HG03095 (cell line): ENCODE data around the gene DHFR2.
"Not testable (repeated sequence)": the region's sequence is repeated elsewhere in the genome, so short reads cannot be mapped to it uniquely, and the experiment has no call there.

Source experiments
- ATAC-seq: cut with Tn5 transposase; IDR thresholded peaks from one replicate; pipeline ENCODE4 v1.9.1; 2021; ENCODE audit warnings: moderate library complexity; ENCODE audit not compliant: unreplicated experiment

DHFR2 gene

DNA sequence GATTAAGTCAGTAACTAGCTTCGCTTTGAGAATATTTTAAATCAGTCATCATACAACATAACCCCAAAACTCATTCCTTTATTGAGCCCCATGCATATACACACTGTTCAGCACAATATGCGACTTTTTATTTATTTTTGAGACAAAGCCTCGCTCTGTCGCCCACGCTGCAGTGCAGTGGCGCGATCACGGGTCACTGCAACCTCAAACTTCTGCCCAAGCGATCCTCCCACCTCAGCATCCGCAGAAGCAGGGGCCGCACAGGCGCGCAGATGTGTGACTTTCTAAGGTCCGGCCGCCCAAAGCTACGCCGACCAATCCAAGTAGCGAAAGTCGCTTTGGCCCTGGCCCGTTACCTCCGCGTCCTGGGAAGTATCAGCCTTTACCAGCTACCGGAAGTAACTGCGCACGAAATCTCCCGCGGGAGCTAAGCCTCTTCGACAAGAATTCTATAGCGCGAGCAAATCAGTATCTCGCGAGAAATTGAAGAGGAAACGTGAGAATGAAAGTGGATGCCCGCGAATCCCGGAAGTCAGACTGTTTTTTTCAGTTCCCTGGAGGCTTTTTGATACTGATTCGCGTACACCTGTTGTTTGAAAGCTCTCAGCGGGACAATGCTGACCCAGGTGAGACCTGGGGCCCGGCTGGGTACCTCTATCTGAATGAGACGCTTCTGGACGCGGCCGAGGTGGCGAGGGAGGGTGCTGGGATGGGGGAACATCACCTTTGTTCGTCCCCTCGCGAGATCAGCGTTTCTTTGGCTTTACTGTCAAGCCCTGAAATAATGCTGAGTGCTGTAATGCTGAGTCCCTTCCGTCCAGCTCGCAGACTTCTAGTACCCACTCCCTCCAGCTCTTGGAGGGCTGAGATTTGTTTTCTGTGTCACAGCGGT, at the start of gene DHFR2, which contains the start of gene NSUN3:
Gene DHFR2, minus strand, starts transcription at position 404 of the 892 bp plus-strand sequence. CDS start 1,405 bp downstream, outside the sequence.
Gene NSUN3, plus strand, starts transcription at position 549 of the 892 bp plus-strand sequence. Its CDS starts 66 bp downstream, at position 615.
- peak; percentile 93 for ATAC-seq

DNA sequence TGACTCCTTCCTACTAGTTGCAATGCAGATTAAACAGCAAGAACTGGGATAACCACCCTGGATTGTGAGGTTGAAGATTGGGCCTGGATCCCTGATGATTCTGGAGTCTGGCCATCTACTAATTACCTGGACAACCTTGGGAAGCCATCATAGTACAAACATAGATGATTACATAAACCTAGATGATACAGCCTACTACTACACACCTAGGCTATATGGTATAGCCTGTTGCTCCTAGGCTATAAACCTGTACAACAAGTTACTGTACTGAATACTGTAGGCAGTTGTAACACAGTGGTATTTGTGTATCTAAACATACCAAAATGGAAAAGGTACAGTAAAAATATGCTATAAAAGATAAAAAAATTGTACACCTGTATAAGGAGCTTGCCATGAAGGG, 48.1 kb upstream of the DHFR2 start:
- ATAC-seq: no peak

DNA sequence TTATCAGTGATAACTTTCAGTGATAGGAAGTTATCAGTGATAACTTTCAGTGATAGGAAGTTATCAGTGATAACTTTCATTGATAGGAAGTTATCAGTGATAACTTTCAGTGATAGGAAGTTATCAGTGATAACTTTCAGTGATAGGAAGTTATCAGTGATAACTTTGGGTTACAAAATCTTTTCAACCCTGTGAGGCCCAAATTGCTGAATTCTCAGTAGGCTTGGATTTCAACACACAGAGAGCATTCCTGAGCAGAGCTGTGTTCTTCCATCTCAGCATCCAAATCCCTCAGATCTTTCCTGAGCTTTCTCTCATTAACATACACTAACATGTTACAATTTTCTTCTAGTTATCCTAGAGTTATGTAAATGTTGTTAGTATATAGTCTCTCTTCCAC, 47.5 kb upstream of the DHFR2 start:
- ATAC-seq: not testable (repeated sequence)

DNA sequence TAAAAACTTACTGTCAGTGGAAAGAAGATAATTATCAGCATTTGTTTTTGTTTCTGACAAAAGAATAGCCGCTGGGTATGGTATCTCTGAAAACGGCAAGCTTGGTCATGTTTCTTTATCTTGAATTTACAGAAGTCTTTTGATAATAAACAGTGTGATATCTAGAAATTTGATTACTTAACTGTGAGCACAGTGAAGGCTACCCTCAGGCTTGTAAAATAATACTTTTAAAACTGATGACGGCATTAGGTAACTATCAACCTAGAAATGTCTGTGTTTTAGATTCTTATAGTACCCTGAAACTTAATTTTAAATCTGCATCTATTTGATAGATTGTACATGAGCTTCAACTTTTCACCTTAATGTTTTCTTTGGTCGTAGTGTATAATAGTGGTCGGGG, 43.6 kb upstream of the DHFR2 start:
- no peak for ATAC-seq

DNA sequence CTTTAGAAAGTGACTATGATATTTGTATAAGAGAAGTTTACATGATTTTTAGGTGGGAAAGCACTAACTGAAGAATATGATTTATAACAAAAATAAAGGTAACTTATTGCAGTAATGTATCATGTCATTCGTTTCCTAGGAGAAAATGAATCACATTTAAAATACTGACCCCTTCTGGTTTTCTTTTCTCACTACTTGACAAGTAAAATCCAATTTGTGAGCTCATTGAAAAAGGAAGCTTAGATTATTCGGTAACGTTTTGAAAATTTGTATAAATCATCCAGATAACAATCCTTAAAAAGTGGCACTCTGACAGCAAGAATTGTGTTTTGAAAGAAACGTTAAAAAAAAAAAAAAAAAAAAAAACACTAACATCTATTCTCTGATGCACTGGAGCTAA, 39.1 kb upstream of the DHFR2 start:
- no peak for ATAC-seq

DNA sequence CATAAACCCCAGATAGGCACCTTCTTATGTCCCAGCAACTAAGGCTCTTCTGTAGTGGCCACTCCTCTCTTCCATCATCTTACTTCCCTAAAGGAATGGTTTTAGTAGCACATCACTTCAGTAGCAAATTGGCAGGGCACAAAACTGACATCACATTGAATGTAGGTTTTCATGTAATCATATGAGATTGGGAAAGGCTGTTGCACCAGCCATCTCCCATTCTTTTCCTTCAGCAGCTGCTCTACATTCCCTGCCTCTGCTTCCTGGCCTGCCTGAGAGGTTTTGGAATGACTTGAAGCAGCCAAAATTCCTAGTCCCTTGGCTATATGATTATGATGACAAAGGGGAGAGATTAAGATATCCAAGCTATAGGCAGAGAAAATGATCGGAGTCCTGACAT, 36.6 kb upstream of the DHFR2 start:
- no peak for ATAC-seq

DNA sequence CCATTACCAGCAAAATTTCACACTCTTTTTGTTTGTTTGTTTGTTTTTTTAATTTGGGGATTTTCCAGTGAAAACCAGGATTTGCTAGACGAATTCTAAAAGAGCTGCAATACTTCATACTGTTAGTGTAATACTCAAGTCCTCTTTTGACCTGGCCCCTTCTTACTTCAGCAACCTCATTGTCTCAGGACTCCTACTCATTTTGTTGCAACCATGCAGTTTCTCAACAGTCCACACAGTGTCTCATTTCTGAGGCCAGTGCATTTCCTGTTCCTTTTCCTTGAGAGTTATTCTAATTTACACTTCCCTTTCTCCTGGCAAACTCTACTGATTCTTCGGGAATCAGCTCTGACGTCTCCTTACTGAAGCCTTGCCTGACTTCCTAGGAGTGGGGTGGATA, 35.7 kb upstream of the DHFR2 start:
- no peak for ATAC-seq

DNA sequence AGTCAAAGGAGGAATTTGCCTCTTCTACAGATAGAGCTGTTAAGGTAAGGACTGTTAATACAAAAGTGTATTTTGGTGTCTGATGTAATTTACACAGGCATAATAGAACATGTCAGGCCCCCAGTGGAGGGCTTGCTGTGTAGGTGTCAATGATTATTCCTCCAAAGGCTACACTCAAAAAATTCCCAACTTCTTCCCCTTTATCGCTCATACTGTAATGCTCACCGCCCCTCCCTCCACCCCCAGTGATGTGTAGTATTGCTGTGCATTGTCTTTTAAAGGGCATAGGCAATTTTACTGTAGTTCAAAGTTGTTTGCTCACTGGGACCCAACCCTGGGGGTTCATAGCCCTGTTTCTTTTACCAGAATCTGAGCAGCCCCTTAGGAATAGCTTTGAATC, 32.4 kb upstream of the DHFR2 start:
- ATAC-seq: no peak

DNA sequence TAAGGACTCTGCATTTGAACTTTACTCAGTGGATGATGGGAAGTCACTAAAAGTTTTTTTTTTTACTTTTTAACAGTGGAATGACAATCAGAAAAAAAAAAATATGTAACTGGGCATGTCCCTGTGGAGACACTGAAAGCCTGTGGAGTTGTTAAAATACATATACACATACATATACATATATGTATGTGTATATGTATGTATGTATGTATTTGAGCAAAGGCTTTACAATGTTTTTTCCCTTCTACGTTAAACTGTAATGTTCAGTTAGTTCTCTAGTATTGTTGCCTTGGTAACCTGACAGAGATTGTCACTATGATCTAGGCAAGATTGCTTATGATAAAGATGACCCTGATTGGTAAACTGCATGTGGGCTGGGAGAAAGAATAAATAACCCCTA, 30.4 kb upstream of the DHFR2 start:
- ATAC-seq: no peak

DNA sequence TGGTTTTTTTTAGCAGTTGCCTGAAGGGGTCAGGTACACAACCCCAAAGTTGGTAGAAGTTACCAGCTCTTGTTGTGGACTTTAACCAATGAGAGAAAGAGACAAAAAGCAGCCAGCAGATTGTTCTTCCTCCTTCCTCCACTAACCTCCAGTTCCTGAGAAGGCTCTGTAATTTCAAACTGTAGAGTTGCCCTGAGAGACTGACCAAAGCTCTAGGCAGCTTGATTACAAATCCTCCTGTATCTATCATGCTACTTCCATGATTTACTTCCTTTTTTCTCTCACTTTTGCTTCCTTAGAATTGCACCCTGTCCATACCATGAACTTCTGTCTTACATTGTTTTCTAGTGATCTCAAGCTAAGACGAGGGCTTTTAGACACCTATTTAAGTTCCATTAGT, 29.4 kb upstream of the DHFR2 start:
- no peak for ATAC-seq

DNA sequence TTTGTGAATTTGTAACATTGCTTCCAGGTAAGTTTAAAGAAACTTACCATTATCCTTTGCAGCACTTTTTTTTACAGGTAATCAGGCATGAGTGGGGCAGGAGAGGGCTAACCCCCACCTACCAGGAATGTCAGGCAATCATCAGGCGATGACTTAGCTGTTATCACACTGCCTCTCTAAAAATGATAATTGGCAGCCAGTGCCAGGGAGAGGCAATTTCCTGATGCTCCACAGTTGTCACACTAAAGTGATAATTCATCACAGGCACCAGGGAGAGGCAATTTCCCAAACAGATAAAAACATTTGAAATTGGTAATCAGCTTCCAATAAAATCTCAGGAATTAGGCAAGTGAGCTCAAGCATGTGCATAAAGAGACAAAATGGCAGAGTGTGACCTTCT, 26.4 kb upstream of the DHFR2 start:
- no peak for ATAC-seq

DNA sequence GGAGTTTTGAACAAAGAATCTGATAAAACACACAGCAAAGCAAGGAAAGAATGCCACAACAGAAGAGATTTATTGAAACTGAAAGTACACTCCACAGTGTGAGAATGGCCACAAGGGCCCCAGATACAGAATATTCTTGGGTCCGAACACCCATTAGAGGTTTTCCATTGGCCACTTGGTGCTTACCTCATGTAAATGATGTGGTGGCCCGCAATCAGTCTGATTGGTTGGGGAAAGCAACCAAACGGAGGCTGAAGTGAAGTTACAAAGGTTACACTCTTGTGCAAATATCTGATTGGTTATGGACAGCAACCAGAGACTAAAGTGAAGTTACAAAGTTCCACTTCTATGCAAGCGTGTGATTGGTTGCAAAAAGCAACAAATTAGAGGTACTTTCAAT, 20.5 kb upstream of the DHFR2 start:
- ATAC-seq: no peak

DNA sequence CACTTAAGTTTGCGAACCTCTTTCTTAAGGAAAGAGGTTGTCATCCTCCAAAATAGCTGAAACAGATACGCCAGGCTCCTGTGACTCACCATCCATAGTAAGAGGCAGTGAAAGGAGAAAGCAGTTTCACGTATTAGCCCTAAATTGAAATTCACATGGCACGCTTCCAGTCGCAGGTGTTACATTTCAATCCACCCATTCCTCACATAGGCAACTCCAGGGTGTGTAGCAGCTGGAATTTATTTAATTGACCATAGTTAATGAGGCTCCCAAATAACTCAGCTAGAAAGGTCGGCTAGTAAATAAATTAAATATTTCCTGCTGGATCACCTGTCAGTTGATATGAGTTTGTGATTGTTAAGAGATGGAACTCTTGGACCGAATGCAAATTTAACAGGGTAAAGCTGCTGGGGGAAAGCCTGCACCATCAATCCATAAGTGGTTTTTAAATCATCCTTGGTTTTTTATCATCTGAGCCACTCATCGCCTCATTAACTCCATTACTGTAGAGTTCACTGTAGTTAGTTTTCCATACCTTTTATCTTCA, 19.7 kb upstream of the DHFR2 start:
- ATAC-seq: no peak

DNA sequence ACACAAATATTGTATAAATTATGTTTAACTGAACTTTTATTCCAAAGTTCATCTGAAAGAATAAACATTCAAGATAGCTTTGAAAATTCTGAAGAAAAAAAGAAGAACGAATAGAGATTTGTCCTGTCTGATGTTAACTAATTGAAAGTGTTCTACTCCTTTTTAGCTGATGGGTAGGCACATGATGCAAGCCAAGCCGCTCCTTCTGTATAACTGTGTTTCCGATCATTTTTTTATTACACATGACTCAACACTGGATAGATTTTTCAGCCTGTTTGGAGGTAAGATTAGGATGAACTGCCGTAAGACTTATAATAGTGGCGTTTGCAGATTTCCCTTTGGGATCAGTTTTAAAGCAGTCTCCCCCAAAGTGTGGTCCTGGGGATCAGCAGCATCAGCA, 19.2 kb upstream of the DHFR2 start:
- ATAC-seq: no peak

DNA sequence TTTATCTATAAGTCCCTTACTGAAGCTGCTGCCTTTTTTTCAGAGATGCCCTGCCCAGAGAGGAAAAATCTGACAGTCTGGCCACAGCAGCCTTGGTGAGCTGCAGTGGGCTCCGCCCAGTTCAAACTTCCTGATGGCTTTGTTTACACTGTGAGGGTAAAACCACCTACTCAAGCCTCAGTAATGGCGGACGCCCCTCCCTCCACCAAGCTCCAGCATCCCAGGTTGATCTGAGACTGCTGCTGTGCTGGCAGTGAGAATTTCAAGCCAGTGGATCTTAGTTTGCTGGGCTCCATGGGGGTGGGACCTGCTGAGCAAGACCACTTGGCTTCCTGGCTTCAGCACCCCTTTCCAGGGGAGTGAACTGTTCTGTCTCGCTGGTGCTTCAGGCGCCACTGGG, 17.8 kb upstream of the DHFR2 start:
- ATAC-seq: not testable (repeated sequence)

DNA sequence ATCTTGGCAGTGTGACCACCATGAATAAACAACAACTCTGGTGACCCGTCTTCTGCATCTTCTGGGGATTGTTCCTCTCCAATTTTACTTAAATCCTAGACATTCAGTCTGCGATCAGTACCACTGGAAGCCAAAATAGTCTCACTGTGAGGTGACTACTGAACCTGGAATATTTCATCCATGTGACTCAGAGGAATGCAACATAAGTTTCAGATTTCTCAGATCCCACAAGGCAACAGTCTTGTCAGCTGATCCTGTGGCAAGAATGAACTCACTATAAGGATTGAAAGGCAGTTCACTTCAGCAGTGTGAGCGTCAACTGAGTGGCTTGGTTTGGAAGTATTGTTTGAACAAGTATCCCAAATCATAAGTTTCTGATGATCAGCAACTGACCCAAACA, 13.3 kb upstream of the DHFR2 start:
- no peak for ATAC-seq

DNA sequence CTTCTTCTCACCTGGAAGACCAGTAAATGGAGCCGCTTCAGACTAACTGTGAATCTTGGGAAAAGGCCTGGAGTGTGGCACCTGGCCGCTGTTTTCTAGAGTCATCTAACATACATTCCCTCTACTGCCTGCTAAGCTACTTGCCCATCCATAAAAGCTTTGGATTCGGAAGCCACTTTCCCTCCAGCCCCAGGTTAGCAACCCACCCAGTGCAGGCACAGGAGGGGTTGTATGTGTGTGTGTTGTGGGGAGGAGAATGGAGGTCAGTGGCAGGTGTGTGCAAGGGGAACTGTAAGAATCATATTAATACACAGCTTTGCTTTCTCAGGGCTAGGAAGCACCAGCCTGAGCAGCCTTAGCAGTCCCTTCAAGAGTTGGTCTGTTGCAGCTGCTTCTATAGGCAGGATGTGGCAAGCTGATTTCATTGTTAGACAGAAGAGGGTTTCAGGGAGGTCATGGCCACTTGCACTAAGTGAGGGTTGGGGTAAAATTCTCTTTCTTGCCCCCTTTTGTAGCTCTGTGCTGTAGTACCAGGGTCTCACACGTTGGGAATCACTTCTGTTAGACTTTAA, 9.1 kb upstream of the DHFR2 start:
- peak; percentile 85 for ATAC-seq

DNA sequence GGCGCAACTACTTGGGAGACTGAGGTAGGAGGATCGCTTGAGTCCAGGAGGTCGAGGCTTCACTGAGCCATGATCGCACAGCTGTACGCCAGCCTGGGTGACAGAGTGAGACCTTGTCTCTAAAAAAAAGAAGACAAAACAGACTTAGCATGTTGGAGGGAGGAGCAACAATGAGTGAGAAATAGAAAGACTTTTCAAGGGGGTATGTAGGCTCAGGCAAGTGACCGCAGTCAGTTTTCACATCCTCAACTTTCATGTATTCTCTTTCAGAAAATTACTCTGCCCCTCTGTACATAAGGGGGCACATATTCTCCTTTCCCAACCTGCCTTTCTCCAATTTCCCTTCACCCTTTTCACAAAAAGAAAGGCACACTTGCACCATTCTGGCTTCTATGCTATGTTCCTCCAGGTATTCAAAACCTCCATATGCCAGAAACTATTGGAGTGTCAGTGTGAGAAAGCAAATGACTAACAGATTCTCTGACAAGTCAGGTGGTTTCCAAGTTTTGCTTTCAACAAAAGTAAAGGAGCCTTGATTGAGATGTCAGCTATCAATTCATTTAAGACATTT, 7.7 kb upstream of the DHFR2 start:
- peak; percentile 67 for ATAC-seq

DNA sequence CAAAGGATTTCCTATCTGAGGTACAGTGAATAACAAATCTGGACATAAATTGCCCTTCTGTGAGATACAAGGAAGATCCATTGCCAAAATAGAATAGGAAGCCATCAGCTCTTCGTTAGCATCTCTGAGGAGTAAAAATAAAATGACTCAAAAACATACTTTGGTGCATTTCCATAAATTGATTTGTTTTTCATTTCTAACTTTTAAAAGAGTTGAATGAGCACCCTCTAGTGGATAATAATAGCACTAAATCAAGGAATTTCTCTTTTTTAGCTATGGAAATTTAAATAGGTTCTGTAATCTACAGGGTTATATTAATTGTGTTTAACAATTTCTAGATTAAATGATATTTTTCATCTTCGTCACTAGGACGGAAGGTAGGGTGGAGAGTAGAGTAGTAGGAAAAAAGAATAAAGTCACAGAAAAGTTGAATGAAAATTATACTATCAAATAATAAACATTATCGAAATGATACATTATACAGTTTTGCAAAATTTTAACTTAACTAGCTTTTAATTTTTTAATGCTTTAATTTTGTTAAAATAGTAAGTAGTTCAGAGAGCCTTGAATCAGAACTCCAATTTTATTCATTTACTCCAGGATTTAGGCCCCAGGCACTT, 6.6 kb upstream of the DHFR2 start:
- ATAC-seq: no peak

DNA sequence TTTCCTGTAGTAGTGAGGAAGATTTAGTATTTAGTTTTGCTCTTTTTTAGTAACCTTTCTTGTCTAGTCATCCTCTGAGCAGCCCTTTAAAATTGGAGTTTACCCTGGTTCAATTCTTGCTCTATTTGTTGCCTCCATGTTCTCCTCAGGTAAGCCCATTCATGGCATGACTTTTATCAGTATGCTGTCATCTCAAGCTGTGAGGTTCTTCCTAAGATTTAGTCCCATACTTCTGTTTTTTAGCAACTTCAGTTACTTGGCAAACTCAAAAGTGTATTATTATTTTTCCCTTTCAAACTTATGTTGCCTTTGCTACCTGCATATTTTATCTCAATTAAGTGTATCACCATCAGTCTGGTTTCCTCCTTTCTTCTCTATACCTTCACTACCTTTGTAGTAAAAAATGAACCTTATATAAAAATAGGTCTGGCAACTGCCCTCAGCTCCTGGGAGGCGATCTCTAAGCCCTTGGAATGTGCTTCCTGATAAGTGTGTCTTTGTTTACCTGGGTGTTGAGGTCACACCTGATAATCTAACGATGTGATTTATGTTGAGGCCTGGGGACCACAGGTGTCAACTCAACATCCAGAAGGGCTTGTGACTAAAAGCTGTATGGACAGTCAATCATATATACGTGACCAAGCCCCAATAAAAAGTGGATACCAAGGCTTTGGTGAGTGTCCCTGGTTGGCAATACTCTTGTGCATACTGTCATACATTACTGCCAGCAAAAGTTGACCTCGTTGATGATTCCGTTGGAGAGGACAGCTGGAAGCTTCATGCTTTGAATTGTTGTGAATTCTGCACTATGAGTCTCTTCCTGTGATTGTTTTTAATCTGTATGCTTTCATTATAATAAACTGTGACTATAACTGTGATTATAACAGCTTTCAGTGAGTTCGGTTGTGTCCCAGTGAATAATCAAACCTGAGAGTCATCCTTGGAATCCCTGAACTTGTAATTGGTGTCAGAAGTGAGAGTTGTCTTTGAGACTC, 4.1 kb upstream of the DHFR2 start:
- ATAC-seq: no peak
